GM23338 (cell line): ENCODE measurements around the gene ATL3. TPM values are rescaled to one million over a fixed set of nuclear protein-coding genes. Genes with fewer than 3 reads are reported as not detected.

Experiments used
- ATAC-seq: fragments of 200-7000 bp; cut with Tn5 transposase; 3 replicates; pipeline ENCODE4 v1.9.1; 2020
- DNase-seq: peaks from one replicate; pipeline ENCODE4 v3.0.0-alpha.2; 2015; ENCODE audit warnings: low spot score
- H2AFZ ChIP-seq: fragments of 200-600 bp; sonication (generic); 2 replicates; pipeline ENCODE4 v1.8.0; 2016; ENCODE audit warnings: antibody characterized with exemption, mild to moderate bottlenecking, moderate library complexity
- H3F3A ChIP-seq: fragments of 200-600 bp; sonication (generic); replicated peaks from 2 replicates; pipeline ENCODE4 v1.8.0; 2017; ENCODE audit warnings: antibody characterized with exemption, mixed run types, low read depth
- H3K27ac ChIP-seq: fragments of 200-600 bp; sonication (generic); 2 replicates; pipeline ENCODE4 v1.6.1; 2016; ENCODE audit warnings: low read depth
- H3K27me3 ChIP-seq: fragments of 200-600 bp; sonication (generic); 2 replicates; pipeline ENCODE4 v1.8.0; 2016; ENCODE audit warnings: mild to moderate bottlenecking, mixed run types, moderate library complexity; ENCODE audit not compliant: insufficient read depth
- H3K36me3 ChIP-seq: fragments of 200-600 bp; sonication (generic); 2 replicates; pipeline ENCODE4 v1.8.0; 2016; ENCODE audit warnings: mild to moderate bottlenecking; ENCODE audit not compliant: insufficient read depth
- H3K4me1 ChIP-seq: fragments of 200-600 bp; sonication (generic); 2 replicates; pipeline ENCODE4 v1.8.0; 2016; ENCODE audit warnings: mild to moderate bottlenecking, moderate library complexity; ENCODE audit not compliant: insufficient read depth
- H3K4me2 ChIP-seq: fragments of 200-600 bp; sonication (generic); 2 replicates; pipeline ENCODE4 v1.7.1; 2017; ENCODE audit warnings: mixed run types
- H3K4me3 ChIP-seq: fragments of 200-600 bp; sonication (generic); 2 replicates; pipeline ENCODE4 v1.6.1; 2016; ENCODE audit warnings: mixed run types
- H3K79me2 ChIP-seq: fragments of 200-600 bp; sonication (generic); replicated peaks from 2 replicates; pipeline ENCODE4 v1.8.0; 2017; ENCODE audit warnings: mild to moderate bottlenecking; ENCODE audit not compliant: insufficient read depth
- H3K9me2 ChIP-seq: fragments of 200-600 bp; sonication (generic); 2 replicates; pipeline ENCODE4 v1.8.0; 2017; ENCODE audit not compliant: insufficient read depth
- H4K20me1 ChIP-seq: fragments of 200-600 bp; sonication (generic); replicated peaks from 2 replicates; pipeline ENCODE4 v1.8.0; 2017; ENCODE audit warnings: mild to moderate bottlenecking; ENCODE audit not compliant: insufficient read depth
- H3K27ac Mint-ChIP-seq: 2 replicates; pipeline ENCODE4 v1.8.0; 2020; ENCODE audit warnings: inconsistent platforms, mild to moderate bottlenecking, moderate library complexity, mixed read lengths
- H3K27me3 Mint-ChIP-seq: 3 replicates; pipeline ENCODE4 v1.8.0; 2022; ENCODE audit warnings: low read depth, mild to moderate bottlenecking, moderate library complexity, mixed read lengths, inconsistent platforms; ENCODE audit not compliant: insufficient read depth, poor library complexity
- H3K36me3 Mint-ChIP-seq: 3 replicates; pipeline ENCODE4 v1.8.0; 2021; ENCODE audit warnings: low read depth, mild to moderate bottlenecking, inconsistent platforms, moderate library complexity, mixed read lengths
- H3K4me1 Mint-ChIP-seq: 3 replicates; pipeline ENCODE4 v1.8.0; 2020; ENCODE audit warnings: mild to moderate bottlenecking, inconsistent platforms, mixed read lengths
- H3K4me3 Mint-ChIP-seq: 3 replicates; pipeline ENCODE4 v1.8.0; 2021; ENCODE audit warnings: moderate library complexity, mild to moderate bottlenecking, inconsistent platforms, mixed read lengths
- H3K9me3 Mint-ChIP-seq: 3 replicates; pipeline ENCODE4 v1.8.0; 2020; ENCODE audit warnings: moderate library complexity, mild to moderate bottlenecking, inconsistent platforms, mixed read lengths
- CREB1 ChIP-seq: fragments of 250-450 bp; sonication (Bioruptor Pico); IDR thresholded peaks from 2 replicates; pipeline ENCODE4 v1.5.0; 2020; ENCODE audit warnings: low read depth, mild to moderate bottlenecking, moderate library complexity
- EZH2 ChIP-seq: fragments of 200-600 bp; sonication (generic); IDR thresholded peaks from one replicate; pipeline ENCODE4 v1.8.0; 2017; ENCODE audit warnings: antibody characterized with exemption, mild to moderate bottlenecking, low read depth; ENCODE audit not compliant: unreplicated experiment
- EZH2phosphoT487 ChIP-seq: fragments of 200-600 bp; sonication (generic); IDR thresholded peaks from one replicate; pipeline ENCODE4 v1.8.1; 2018; ENCODE audit warnings: antibody characterized with exemption; ENCODE audit not compliant: unreplicated experiment
- JUNB ChIP-seq: IDR thresholded peaks from one replicate; pipeline ENCODE4 v1.6.1; 2016; ENCODE audit warnings: antibody characterized with exemption; ENCODE audit not compliant: unreplicated experiment
- NANOG ChIP-seq: IDR thresholded peaks from 2 replicates; pipeline ENCODE4 v1.6.1; 2016; ENCODE audit warnings: antibody characterized with exemption, borderline replicate concordance
- POLR2AphosphoS5 ChIP-seq: IDR thresholded peaks from 2 replicates; pipeline ENCODE4 v1.6.1; 2016; ENCODE audit warnings: antibody characterized with exemption, low read depth
- STAT1 ChIP-seq: IDR thresholded peaks from one replicate; pipeline ENCODE4 v1.6.1; 2016; ENCODE audit warnings: antibody characterized with exemption; ENCODE audit not compliant: unreplicated experiment
- ZNF114 ChIP-seq: fragments of 250-450 bp; sonication (Bioruptor Pico); IDR thresholded peaks from 2 replicates; pipeline ENCODE4 v1.5.0; 2020; ENCODE audit warnings: mild to moderate bottlenecking, moderate library complexity
- ZNF331 ChIP-seq: fragments of 250-450 bp; sonication (Bioruptor Pico); IDR thresholded peaks from 2 replicates; pipeline ENCODE4 v1.5.0; 2020; ENCODE audit warnings: low read depth, mild to moderate bottlenecking, moderate library complexity
- polyA plus RNA-seq: library from polyadenylated mRNA; unstranded; fragments of >200 nt; fragmentation: Nextera tagmentation; extraction: Ambion mirVana; gene quantifications from 2 replicates; pipeline ENCODE4 v1.2.1, GENCODE V29; 2016
- total RNA-seq: library from RNA; depleted of rRNA; stranded (reverse); fragments of >200 nt; shearing (Covaris generic); gene quantifications from 2 replicates; pipeline ENCODE4 v1.2.3, GENCODE V29; 2014
- TF ChIP-seq, protein P1 (sequence below): fragments of 250-450 bp; sonication (Bioruptor Pico); IDR thresholded peaks from 2 replicates; pipeline ENCODE4 v1.5.0; 2020; ENCODE audit warnings: mild to moderate bottlenecking, moderate library complexity
- TF ChIP-seq, protein P2 (sequence below), 2 experiments: fragments of 200-600 bp in 1 of 2; sonication (generic) in 1 of 2; conservative IDR thresholded peaks; 2 replicates each; pipeline versions ENCODE4 v1.5.1 to v1.6.1; 2016 to 2017; ENCODE audit warnings: antibody characterized with exemption in 2 of 2, low read depth in 2 of 2, mild to moderate bottlenecking in 2 of 2, moderate library complexity in 1 of 2
- TF ChIP-seq, protein P3 (sequence below): IDR thresholded peaks from 2 replicates; pipeline ENCODE4 v1.6.1; 2016; ENCODE audit warnings: antibody characterized with exemption

Gene ATL3
- total and polyA plus RNA-seq, 2 experiments from 2014 or later: 6.8 to 20.4 TPM

DNA sequence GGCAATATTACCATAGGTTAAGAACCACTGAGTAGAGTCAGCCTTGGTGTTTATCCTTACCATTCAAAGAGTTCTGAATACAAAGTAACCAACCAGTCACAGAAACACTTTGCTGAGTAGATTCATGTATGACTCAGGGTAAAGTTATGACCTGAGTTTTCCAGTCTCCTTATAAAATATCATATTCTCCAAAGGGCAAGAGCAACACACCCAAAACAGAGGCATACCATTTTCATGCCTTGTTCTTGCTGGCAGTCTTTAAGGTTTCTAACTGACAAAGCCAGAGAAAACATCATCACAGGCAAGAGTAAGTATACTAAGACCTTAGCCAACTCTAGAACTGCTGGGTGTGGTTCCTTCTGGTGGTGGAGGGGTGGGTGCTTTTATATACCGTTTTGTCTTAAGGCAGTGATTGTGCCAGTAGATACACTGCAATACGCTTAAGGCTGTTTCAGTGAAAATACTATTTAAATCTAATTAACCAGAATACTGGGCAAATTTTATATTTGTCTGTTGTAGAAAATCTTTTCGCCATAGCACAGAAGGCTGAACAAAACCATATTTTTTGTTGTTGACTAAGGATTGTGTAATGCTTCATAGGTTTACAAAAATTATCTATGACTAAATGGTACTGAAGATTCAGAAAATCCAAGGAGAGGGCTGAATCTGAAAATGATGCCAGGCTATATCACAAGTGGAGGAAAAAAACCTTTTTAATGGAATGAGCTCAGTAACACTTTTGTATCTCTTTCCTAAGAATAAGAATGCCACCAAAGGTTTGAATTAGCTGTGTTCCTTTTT, 3.0 kb downstream of the ATL3 start:
- no peak overlapping the region for H3K27ac Mint-ChIP-seq
- H3K27me3 ChIP-seq: no peaks in the 10 kb centered on the region
- H3K79me2 ChIP-seq: peaks cover 72% of the 10 kb centered on the region
- no peak overlapping the region for H2AFZ ChIP-seq
- H3K4me3 ChIP-seq: no peak overlapping the region
- H3K27me3 Mint-ChIP-seq: peaks cover 13% of the 10 kb centered on the region
- peaks cover 11% of the 10 kb centered on the region for H3K9me3 Mint-ChIP-seq
- no peak overlapping the region for H3K27ac ChIP-seq
- TF ChIP-seq ZNF114 (CRISPR knock-in tag): no peak
- TF ChIP-seq, protein P1, sequence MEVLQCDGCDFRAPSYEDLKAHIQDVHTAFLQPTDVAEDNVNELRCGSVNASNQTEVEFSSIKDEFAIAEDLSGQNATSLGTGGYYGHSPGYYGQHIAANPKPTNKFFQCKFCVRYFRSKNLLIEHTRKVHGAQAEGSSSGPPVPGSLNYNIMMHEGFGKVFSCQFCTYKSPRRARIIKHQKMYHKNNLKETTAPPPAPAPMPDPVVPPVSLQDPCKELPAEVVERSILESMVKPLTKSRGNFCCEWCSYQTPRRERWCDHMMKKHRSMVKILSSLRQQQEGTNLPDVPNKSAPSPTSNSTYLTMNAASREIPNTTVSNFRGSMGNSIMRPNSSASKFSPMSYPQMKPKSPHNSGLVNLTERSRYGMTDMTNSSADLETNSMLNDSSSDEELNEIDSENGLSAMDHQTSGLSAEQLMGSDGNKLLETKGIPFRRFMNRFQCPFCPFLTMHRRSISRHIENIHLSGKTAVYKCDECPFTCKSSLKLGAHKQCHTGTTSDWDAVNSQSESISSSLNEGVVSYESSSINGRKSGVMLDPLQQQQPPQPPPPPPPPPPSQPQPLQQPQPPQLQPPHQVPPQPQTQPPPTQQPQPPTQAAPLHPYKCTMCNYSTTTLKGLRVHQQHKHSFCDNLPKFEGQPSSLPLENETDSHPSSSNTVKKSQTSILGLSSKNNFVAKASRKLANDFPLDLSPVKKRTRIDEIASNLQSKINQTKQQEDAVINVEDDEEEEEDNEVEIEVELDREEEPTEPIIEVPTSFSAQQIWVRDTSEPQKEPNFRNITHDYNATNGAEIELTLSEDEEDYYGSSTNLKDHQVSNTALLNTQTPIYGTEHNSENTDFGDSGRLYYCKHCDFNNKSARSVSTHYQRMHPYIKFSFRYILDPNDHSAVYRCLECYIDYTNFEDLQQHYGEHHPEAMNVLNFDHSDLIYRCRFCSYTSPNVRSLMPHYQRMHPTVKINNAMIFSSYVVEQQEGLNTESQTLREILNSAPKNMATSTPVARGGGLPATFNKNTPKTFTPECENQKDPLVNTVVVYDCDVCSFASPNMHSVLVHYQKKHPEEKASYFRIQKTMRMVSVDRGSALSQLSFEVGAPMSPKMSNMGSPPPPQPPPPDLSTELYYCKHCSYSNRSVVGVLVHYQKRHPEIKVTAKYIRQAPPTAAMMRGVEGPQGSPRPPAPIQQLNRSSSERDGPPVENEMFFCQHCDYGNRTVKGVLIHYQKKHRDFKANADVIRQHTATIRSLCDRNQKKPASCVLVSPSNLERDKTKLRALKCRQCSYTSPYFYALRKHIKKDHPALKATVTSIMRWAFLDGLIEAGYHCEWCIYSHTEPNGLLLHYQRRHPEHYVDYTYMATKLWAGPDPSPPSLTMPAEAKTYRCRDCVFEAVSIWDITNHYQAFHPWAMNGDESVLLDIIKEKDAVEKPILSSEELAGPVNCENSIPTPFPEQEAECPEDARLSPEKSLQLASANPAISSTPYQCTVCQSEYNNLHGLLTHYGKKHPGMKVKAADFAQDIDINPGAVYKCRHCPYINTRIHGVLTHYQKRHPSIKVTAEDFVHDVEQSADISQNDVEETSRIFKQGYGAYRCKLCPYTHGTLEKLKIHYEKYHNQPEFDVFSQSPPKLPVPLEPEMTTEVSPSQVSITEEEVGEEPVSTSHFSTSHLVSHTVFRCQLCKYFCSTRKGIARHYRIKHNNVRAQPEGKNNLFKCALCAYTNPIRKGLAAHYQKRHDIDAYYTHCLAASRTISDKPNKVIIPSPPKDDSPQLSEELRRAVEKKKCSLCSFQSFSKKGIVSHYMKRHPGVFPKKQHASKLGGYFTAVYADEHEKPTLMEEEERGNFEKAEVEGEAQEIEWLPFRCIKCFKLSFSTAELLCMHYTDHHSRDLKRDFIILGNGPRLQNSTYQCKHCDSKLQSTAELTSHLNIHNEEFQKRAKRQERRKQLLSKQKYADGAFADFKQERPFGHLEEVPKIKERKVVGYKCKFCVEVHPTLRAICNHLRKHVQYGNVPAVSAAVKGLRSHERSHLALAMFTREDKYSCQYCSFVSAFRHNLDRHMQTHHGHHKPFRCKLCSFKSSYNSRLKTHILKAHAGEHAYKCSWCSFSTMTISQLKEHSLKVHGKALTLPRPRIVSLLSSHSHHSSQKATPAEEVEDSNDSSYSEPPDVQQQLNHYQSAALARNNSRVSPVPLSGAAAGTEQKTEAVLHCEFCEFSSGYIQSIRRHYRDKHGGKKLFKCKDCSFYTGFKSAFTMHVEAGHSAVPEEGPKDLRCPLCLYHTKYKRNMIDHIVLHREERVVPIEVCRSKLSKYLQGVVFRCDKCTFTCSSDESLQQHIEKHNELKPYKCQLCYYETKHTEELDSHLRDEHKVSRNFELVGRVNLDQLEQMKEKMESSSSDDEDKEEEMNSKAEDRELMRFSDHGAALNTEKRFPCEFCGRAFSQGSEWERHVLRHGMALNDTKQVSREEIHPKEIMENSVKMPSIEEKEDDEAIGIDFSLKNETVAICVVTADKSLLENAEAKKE (CRISPR knock-in tag): no peak
- TF ChIP-seq EZH2phosphoT487: no peak
- no peak for TF ChIP-seq ZNF331 (CRISPR knock-in tag)
- no peak for TF ChIP-seq CREB1 (CRISPR knock-in tag)
- TF ChIP-seq, protein P2, sequence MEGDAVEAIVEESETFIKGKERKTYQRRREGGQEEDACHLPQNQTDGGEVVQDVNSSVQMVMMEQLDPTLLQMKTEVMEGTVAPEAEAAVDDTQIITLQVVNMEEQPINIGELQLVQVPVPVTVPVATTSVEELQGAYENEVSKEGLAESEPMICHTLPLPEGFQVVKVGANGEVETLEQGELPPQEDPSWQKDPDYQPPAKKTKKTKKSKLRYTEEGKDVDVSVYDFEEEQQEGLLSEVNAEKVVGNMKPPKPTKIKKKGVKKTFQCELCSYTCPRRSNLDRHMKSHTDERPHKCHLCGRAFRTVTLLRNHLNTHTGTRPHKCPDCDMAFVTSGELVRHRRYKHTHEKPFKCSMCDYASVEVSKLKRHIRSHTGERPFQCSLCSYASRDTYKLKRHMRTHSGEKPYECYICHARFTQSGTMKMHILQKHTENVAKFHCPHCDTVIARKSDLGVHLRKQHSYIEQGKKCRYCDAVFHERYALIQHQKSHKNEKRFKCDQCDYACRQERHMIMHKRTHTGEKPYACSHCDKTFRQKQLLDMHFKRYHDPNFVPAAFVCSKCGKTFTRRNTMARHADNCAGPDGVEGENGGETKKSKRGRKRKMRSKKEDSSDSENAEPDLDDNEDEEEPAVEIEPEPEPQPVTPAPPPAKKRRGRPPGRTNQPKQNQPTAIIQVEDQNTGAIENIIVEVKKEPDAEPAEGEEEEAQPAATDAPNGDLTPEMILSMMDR (conservative IDR thresholded peaks at IDR 0.05; ENCODE audit: low read depth in 2 of 2): no peak
- TF ChIP-seq, protein P3, sequence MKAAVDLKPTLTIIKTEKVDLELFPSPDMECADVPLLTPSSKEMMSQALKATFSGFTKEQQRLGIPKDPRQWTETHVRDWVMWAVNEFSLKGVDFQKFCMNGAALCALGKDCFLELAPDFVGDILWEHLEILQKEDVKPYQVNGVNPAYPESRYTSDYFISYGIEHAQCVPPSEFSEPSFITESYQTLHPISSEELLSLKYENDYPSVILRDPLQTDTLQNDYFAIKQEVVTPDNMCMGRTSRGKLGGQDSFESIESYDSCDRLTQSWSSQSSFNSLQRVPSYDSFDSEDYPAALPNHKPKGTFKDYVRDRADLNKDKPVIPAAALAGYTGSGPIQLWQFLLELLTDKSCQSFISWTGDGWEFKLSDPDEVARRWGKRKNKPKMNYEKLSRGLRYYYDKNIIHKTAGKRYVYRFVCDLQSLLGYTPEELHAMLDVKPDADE: no peak
- TF ChIP-seq NANOG: no peak
- TF ChIP-seq EZH2: no peak
- no peak for TF ChIP-seq STAT1
- no peak for TF ChIP-seq JUNB
- no peak for TF ChIP-seq POLR2AphosphoS5
- ATAC-seq (no peak), DNase-seq (no peak)
- peaks cover 2% of the 10 kb centered on the region; the same call in 2 of the 3 replicates for H3K36me3 Mint-ChIP-seq
- H4K20me1 ChIP-seq: peaks cover 30% of the 10 kb centered on the region
- no peak overlapping the region for H3K4me3 Mint-ChIP-seq
- H3K4me1 ChIP-seq: 0 out of 2 replicates have a peak, but pooled peaks cover 11% of the 10 kb centered on the region
- H3K4me2 ChIP-seq: no peak overlapping the region
- H3K9me2 ChIP-seq: no peaks in the 10 kb centered on the region
- H3F3A ChIP-seq: peaks cover 3% of the 10 kb centered on the region
- H3K4me1 Mint-ChIP-seq: peaks cover 15% of the 10 kb centered on the region
- no peaks in the 10 kb centered on the region for H3K36me3 ChIP-seq
